Ishikawa (cell line): ENCODE results near the gene BMPR1B.

Experiments used
- CEBPB ChIP-seq: IDR thresholded peaks from 2 replicates; pipeline ENCODE4 v1.6.1; 2012
- RAD21 ChIP-seq: IDR thresholded peaks from 2 replicates; pipeline ENCODE4 v1.6.1; 2012; ENCODE audit warnings: low read depth
- TAF1 ChIP-seq: IDR thresholded peaks from 2 replicates; pipeline ENCODE4 v1.6.1; 2012; ENCODE audit warnings: low read depth, mild to moderate bottlenecking
- TCF12 ChIP-seq: IDR thresholded peaks from 2 replicates; pipeline ENCODE4 v1.6.1; 2012; ENCODE audit warnings: low read depth

GRCh38 chr4:95141361-95141760 is 383.6 kb downstream of the BMPR1B start:
- TF ChIP-seq TCF12 (no peak), TAF1 (no peak), RAD21 (no peak), CEBPB (no peak)
